Measurements from ENCODE around the gene NONO.

DNA sequence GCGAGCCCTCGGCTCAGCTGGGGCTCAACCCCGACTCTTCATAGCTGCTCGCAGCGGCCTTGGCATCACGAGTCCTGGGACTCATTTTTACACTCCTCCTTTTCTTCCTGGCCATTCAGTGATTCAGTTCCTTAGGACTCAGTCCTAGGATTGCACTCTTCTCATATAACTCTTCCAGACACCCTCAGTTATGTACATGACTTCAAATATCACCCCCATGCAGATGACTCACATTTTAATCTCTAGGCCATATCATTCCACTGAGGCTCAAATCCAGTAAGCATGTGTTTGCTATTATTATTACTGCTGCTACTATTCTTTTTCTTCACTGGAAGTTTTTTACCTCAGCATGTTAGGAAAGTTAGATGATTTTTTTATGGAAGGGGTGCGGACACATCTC is 32.5 kb downstream of the NONO start:
- TF ChIP-seq, protein P1, sequence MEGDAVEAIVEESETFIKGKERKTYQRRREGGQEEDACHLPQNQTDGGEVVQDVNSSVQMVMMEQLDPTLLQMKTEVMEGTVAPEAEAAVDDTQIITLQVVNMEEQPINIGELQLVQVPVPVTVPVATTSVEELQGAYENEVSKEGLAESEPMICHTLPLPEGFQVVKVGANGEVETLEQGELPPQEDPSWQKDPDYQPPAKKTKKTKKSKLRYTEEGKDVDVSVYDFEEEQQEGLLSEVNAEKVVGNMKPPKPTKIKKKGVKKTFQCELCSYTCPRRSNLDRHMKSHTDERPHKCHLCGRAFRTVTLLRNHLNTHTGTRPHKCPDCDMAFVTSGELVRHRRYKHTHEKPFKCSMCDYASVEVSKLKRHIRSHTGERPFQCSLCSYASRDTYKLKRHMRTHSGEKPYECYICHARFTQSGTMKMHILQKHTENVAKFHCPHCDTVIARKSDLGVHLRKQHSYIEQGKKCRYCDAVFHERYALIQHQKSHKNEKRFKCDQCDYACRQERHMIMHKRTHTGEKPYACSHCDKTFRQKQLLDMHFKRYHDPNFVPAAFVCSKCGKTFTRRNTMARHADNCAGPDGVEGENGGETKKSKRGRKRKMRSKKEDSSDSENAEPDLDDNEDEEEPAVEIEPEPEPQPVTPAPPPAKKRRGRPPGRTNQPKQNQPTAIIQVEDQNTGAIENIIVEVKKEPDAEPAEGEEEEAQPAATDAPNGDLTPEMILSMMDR (conservative IDR thresholded peaks at IDR 0.05; ENCODE audit: low read depth, low read length), result no peak
- TF ChIP-seq EZH2 (IDR thresholded peaks at IDR 0.05; ENCODE audit: low read length, unreplicated experiment), result no peak
- no peak for TF ChIP-seq EZH2phosphoT487 (IDR thresholded peaks at IDR 0.05; ENCODE audit: borderline replicate concordance, low read length)

All from PC-3 (cell line).